ENCODE measurements around the gene ANKS1A.

The ANKS1A gene

GRCh38 chr6:34950849-34951248 lies 61.8 kb downstream of the ANKS1A start:
- no peak overlapping the region for H3K27ac ChIP-seq
- TF ChIP-seq CTCF (conservative IDR thresholded peaks at IDR 0.05) = no peak

GRCh38 chr6:34951731-34952130 lies 62.7 kb downstream of the ANKS1A start:
- H3K27ac ChIP-seq = no peak overlapping the region
- no peak for TF ChIP-seq ZFX (IDR thresholded peaks at IDR 0.05)
- no peak for TF ChIP-seq CTCF (conservative IDR thresholded peaks at IDR 0.05)

- TF ChIP-seq CTCF (conservative IDR thresholded peaks at IDR 0.05) (no peak), ZFX (IDR thresholded peaks at IDR 0.05) (no peak)
- peak overlapping the region; percentile 0; the same call in 1 of the 2 replicates for H3K27ac ChIP-seq
Measured at GRCh38 chr6:34953061-34954025, 64.3 kb downstream of the ANKS1A start.

DNA sequence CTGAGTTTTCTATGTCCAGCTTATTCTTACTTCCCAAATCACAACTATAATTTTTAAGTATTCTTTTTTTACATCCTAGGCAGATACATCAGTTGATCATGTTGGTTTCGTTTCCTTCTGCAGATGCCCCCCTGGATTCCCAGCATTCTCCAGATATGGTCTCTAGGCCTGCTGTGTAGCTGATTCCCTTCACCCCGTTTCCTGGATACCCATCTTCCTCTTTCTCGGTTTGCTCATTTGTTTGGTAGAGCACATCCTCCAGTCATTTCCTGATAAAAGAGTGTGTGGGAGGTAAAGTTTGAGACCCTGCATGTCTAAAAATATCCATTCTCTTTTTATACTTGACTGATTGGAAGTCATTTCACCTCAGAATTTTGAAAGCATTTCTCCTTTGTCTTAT lies 66.4 kb downstream of the ANKS1A start:
- H3K27ac ChIP-seq = no peak overlapping the region
- TF ChIP-seq ZFX (IDR thresholded peaks at IDR 0.05) = no peak
- no peak for TF ChIP-seq CTCF (conservative IDR thresholded peaks at IDR 0.05)

DNA sequence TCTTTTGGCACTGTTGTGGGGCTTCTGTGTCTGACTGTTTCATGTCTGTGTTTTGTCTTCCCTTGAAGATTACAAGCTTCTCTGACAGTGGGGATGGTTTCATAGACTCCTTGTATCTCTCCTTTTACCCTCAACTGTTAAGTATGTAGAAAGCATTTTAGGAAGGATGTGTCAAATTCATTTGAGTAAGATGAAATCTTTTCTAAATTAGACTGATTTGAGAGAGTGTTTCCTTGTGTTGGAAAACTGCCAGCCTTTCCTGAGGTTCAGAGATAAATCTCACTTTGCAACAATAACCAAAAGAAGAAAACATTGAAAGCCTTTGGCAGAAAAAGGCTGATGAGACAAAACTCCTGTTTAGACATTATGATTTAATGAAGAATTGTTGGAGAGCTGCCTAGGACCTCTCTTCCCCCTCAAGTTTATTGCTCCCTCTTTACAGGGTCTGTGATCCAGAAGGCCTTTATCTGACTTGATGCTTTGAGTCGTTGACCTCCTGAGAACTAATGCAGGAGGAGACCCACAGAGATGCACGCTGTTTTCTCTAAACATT lies 68.3 kb downstream of the ANKS1A start:
- TF ChIP-seq CTCF (conservative IDR thresholded peaks at IDR 0.05) (no peak), ZFX (IDR thresholded peaks at IDR 0.05) (no peak)
- H3K27ac ChIP-seq = no peak overlapping the region

DNA sequence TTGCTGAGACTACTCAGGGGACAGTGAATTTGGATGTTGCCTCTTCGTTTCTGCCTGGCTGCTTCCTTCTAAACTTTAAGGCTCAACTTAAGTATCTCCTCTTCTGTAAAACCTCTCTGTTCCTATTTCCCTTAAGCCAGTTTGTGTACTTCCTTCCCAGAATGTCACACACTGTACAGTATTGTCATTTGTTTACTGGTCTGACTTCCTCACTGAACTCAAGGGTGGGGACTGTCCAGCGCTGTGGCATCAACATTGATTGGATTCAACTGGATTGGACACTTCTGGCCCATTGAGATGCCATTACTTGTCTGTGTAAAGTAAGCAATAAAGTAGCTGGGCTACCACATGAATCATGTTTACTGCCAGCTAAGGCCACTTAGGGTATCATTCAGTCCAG lies 69.7 kb downstream of the ANKS1A start:
- no peak for TF ChIP-seq CTCF (conservative IDR thresholded peaks at IDR 0.05)
- TF ChIP-seq ZFX (IDR thresholded peaks at IDR 0.05) = no peak

DNA sequence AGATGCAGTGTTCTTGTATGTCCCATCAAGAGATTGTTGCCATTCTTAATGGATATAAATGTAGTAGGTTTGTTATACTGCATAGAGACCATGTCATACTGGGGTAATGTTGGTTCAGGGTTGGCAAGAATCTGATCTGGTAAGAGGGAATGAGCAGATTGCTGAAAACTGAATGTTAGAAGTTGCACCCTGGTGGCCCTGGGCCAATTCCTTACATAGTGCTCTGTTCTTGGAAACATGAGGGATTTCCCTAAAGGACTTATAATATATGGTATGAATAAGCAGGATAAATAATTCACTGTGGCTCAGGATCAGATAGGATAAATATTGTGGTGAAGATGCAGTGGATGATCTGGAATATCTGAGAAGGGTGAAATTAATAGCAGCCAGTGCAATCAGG lies 70.2 kb downstream of the ANKS1A start:
- TF ChIP-seq ZFX (IDR thresholded peaks at IDR 0.05) = no peak
- no peak for TF ChIP-seq CTCF (conservative IDR thresholded peaks at IDR 0.05)
- no peak overlapping the region for H3K27ac ChIP-seq

More for the DNA sequence above, 69.7 kb downstream of the ANKS1A start:
- H3K27ac ChIP-seq = no peak overlapping the region

Measured in C4-2B (cell line).